ENCODE measurements around the gene CCSER1.

DNA sequence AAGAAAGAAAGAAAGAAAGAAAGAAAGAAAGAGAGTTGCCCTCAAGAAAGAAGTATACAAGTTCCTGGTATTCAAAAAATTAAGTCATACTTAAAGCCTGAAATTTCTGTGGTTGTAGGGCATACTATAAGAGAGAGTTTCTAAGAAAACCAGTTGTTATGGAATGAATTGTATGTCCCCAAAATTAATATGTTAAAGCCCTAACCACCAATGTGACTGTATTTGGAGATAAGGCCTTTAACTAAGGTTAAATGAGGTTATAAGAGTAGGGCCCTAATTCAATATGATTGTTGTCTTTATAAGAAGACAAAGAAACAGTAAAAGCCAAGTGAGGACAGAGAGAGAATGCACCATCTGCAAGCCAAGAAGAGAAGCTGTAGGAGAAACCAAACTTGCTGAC, 521.1 kb downstream of the CCSER1 start:
- no peak for TF ChIP-seq POLR2AphosphoS5 (IDR thresholded peaks at IDR 0.05; ENCODE audit: borderline replicate concordance, low read depth, low read length)
- TF ChIP-seq FOXP2 (optimal IDR thresholded peaks at IDR 0.05; ENCODE audit: control extremely low read depth, extremely low read length, insufficient read depth), result no peak

Measured in SK-N-MC (cell line).